KG1 (cell line): ENCODE data around the gene ZFYVE28.
"Not testable (repeated sequence)": the region's sequence is repeated elsewhere in the genome, so short reads cannot be mapped to it uniquely, and the experiment has no call there.

Source experiments
- DNase-seq: peaks from one replicate; lab custom pipeline; 2025; lab: John Stamatoyannopoulos, UW

The ZFYVE28 gene

DNA sequence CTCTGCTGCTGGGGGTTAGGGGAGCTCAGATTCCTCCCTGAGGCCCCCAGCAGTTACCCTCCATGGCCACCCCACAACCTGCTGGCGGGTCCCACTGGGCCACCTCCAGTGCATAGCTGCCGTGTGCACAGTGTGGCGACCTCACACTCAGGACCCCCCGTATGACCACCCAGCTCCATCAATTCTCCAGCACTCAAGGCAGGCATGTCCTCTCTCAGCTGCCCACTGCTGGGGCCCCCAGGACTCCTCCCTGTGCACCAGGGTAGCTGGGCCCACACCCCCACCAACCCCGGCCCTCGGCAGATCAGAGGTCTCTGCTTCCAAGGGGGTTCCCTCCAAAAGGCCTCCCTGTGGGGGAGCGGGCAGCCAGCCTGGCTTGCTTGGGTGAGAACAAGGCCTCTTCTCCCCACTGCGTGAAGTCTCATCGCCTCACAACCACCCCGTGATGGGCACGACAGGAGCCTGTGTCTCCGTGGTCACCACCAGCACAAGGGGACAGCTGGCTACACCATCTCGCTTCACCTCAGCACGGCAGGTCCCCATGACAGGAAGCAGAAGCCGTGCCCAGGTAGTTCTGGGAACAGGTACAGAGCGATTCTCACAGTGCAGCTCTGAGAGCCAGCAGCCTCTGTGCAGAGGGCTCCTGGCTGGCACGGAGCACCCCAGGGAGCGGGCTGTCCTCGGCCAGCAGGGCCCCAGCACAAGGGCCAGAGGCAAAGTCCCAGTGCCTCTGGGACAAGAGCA is 171.9 kb downstream of the ZFYVE28 start:
- DNase-seq: no peak

DNA sequence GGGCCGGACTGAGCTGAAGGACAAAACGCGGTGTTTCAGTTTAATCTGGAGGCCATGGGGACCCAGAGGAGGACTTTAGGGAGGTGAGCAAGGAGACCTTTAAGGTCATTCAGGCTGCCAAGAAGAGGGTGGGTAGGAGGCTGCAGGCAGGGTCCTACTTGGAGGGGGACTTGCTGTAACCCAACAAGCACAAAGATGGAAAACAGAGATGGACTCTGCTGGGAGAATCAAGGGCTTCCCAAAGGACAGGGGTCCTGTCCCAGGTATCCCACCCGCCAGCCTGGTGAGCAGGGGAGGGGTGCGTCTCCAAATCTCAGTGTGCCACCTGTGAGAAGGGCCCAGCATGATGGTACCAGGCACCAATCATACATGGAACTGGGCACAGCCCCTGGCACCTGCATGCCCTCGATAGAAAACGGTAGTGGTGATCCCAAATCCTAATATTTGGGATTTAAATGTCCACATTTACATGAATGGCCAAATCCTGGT is 172.6 kb downstream of the ZFYVE28 start:
- no peak for DNase-seq

DNA sequence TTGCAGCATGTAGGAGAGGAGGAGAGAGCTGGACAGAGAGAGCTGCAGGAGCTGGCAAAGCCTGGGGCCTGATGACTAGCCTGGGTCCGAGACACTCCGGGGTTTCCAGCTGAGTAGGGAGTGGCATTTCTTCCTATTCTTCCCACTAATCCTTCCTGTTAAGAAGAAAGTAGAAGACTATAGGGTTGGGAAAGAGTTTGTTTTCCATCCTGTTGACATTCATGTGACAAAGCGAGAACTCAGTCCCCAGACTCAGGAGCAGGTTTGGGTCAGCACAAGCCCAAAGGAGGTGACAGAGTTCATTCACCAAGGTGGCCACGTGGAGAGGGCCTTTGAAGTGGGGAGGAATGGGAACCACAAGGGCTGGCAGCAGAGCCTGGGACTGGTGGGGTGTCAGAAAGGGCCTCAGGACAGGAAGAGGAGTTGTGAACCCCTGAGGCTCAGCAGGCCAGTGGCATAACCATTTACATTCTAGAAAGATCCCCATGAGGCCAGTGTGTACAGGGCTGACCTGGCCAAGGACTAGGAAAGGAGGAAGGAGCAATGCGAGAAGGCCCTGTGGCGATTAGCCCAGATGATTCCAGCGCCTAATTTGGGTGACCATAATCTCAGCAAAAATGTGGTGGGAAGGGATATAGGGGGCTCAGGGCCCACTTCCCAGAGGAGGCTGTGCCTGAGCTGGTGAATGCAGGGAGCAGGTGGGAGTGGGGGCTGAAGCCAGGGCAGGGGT is 173.2 kb downstream of the ZFYVE28 start:
- DNase-seq: no peak

DNA sequence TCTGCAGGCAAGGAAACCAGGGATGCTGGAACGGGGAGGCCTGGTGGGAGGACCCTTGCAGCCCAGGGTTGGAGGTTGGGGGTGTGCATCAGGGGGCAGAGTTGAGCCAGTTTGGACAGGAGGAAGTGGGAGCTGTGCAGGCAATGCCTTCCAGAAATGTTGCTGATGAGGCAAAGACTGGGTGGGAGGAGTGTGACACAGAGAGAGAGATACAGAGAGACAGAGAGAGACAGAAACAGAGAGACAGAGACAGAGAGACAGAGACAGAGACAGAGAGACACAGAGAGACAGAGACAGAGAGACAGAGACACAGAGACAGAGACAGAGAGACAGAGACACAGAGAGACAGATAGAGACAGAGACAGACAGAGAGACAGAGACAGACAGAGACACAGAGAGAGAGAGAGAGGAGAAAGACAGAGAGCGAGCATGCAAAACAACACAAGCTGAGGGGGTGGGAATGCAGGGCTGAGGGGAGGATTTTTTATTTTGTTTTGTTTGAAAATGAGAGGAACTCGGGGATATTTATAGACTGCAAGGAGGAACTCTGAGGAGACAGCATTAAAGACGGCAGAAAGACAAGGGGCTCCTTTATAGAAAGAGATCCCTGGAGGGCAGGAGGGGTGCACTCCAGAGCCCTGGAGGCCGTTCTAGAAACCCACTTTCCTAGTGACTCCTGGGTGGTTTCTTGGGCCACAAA is 174.6 kb downstream of the ZFYVE28 start:
- peak; percentile 28 for DNase-seq

DNA sequence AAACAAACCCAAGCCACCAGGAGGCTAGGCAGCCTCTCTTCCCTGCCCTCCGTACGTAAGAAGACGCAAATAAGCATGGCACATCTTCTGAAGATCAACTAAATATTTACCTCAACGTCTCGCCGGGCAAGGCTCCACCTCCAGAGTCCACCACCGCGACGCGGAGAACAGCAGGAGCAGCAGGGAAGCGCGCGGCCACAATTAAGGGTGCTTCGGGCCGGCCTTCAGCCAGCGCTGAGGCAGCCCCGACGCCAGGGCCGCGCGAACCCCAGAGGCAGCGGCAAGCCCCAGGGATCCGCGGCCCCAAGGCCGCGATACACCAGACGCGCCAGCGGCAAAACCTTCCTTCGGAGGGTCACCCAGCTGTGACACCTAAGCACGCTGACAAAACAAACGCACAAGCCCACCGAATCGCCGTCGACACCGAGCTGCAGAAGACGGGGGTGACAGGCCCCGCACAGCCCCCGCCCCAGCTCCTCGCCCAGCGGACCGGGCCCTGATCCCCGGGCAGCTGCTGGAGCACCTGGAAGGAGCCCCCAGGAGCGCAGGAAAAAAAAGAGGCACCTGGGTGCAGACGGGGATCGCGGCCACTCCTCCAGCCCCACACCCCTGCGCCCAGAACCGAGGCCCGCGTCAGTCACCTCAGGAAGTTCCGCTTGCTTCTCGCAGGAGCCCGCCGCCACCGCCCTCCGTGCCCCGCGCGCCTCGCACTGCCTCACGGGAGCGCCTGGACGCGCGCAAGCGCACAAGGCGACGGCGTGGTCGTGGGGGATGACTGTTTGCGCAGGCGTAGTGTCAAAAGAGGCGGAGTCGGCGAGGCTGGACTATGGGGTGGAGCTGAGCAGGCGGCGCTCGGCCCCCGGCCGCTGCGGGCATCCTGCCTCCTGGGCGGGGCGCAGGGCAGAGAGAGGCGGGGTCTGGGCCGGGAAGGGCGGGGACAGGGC is 176.8 kb downstream of the ZFYVE28 start, which contains the start of the genes HAUS3 and POLN:
Gene HAUS3, minus strand, starts transcription at position 712 of the 944 bp plus-strand sequence. CDS start 1,175 bp downstream, outside the sequence.
Gene POLN, minus strand, starts transcription at position 712 of the 944 bp plus-strand sequence. CDS start 12,890 bp downstream, outside the sequence.
- DNase-seq: peak; percentile 91

DNA sequence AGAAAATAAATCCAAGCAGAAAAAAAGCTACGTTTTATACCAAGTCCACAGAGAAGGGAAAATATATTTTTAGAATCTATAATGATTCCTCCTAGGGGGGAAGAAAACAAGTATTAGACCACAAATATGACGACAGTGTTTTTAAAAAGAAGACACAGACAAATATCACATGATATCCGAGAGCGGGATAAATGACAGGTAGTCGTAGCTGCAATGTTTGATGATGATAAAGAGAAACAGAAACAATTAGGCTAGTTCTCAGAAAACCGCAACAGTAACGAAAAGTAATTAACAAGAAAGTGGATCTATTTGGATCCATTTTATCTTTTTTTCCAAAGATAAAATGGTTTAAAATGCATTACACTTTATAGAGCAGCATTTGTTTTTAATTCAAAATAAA is 177.4 kb downstream of the ZFYVE28 start:
- no peak for DNase-seq

DNA sequence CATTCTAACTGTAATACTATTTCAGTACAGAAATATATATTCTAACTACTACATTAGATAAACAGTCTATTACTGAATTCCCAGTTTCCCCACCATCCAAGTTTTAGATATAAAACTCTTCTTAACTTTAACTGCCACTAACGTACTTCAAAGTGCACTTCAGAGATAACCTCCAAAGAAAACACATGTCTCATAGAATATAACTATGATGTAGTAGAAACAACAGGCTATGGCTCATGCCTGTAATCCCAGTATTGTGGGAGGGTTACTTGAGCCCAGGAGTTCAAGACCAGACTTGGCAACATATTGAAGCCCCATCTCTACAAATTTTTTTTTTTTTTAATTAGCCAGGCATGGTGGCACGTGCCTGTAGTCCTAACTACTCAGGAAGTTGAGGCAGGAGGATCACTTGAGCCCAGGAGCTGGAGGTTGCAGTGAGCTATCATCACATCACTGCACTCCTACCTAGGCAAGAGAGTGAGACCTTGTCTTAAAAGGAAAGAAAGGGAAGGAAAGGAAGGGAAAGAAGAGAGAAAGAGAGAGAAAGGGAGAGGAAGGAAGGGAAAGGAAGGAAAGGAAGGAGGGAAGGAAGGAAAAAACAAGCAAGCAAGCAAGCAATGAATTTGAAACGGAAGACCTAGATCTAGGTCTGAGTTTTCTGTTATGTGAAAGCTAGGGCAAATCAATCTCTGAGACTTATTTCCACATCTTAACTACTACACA is 181.3 kb downstream of the ZFYVE28 start:
- no peak for DNase-seq

DNA sequence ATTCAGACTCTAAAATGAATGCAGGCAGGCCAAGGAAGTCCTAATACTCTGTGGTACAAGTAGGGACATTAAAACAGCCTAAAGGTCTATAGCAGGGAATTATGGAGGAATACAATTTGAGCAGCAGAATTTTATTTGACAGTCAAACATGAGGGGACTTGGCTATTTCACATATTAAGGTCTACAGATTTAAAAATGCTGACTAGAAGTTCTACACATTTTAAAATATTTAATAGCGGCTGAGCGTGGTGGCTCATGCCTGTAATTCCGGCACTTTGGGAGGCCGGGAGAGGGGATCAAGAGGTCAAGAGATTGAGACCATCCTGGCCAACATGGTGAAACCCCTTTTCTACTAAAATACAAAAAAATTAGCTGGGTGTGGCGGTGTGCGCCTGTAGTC is 187.4 kb downstream of the ZFYVE28 start:
- DNase-seq: no peak

DNA sequence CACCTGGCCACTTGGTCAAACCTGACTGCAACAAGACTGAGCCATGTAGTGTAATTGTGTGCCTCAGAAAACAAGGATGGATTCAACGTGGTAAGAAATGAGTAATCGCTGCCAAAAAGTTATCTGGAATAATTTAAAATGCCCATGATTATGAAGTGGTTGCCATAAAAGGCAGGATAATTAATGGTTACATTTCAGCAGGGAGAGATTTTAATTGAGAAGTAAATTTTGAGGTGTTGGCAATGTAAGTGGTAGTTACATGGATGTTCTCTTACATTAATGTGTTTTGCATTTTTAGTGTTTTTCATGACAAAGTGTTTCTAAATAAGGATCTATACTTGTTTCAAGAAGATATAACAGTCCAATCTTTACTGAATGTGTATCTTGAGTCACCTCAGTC is 192.2 kb downstream of the ZFYVE28 start:
- no peak for DNase-seq

DNA sequence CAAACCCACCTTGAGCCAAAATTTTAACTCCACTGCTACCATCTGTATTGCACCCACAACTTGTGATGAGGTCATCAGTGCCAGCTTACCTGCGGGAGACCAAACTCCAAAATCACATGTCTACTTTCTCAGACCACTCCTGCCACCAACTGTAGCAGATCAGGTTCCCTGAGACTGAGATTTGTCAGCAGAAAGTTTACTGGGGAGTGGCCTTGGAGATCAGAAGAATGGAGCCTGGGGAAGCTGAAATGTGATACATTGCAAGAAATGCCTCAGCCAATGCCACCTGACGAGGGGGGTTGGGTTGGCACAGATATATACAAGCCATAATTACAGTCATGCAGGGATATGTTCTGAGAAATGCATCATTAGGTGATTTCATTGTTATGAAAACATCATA is 195.6 kb downstream of the ZFYVE28 start:
- no peak for DNase-seq

DNA sequence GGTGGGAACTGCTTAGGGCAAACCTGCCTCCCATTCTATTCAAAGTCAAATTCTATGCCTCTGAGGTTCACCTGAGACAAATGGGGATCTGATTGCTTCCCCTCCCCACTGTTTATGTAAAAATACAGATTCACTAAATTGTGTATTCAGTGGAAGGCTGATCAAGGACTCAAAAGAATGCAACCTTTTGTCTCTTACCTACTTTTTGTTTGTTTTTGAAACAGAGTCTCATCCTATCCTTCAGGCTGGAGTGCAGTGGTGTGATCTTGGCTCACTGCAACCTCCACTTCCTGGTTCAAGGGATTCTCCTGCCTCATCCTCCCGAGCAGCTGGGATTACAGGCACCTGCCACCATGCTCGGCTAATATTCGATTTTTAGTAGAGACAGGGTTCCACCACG is 197.1 kb downstream of the ZFYVE28 start:
- DNase-seq: not testable (repeated sequence)

DNA sequence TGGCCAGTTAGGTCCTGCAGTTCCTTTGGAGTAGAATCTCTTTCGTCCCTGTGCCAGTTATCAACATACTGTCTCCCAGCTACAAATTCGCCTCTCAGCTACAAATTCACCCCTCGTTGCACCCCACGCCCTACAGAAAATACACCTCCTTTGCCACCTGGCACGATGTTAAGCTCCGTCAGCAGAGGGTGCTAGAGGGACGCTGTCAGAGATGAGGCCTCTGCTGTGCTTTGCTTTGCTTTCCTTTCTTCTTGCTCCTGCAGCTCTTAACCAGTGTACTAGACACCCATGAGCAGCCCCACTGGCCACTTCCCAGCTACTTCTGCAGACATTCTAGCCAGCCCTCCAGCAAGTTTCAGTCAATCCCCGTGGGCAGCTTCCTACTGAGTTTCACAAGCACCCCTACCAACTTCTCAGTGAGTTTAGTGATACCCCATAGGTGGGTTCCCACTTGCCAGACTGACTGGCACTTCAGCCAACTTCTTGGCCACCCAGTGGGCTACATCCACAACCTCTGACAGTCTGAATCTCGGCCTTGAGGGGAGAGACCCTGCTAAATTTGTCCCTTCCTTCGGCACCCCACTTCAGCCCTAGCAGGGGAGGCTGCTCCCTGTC is 198.3 kb downstream of the ZFYVE28 start:
- peak; percentile 45 for DNase-seq
